HepG2 (cell line): ENCODE data around the gene CCDC157. TPM values are rescaled to one million over a fixed set of nuclear protein-coding genes. Genes with fewer than 3 reads are reported as not detected.

ENCODE experiments used
- BRD4 ChIP-seq: sonication (generic); formaldehyde crosslinking; IDR thresholded peaks from 2 replicates; pipeline ENCODE4 v1.4.0; 2020; ENCODE audit warnings: missing genetic modification reagents
- HOXA9 ChIP-seq: sonication (generic); formaldehyde crosslinking; IDR thresholded peaks from 2 replicates; pipeline ENCODE4 v1.8.1; 2022; ENCODE audit warnings: missing genetic modification reagents, mild to moderate bottlenecking, moderate library complexity, borderline replicate concordance
- KLF16 ChIP-seq, 2 experiments: sonication (generic) in 1 of 2; formaldehyde crosslinking in 1 of 2; IDR thresholded peaks; 2 replicates each; pipeline versions ENCODE4 v1.6.1 to v1.8.0; 2016 to 2023; ENCODE audit warnings: missing genetic modification reagents in 2 of 2, missing compliant biosample characterization in 1 of 2
- PLRG1 ChIP-seq: fragments of 450-650 bp; conservative IDR thresholded peaks from 2 replicates; pipeline ENCODE4 v1.6.1; 2016
- SIX1 ChIP-seq: sonication (generic); formaldehyde crosslinking; IDR thresholded peaks from 2 replicates; pipeline ENCODE4 v1.4.0; 2020; ENCODE audit warnings: missing genetic modification reagents, borderline replicate concordance
- U2AF2 ChIP-seq: fragments of 200-400 bp; formaldehyde crosslinking; IDR thresholded peaks from 2 replicates; pipeline ENCODE4 v1.6.1; 2017; ENCODE audit warnings: low read depth, mild to moderate bottlenecking, low read length
- ZNF207 ChIP-seq: fragments of 450-650 bp; IDR thresholded peaks from 2 replicates; pipeline ENCODE4 v1.6.1; 2016; ENCODE audit warnings: antibody characterized with exemption, borderline replicate concordance
- ZNF225 ChIP-seq: sonication (generic); formaldehyde crosslinking; IDR thresholded peaks from 2 replicates; pipeline ENCODE4 v1.4.0; 2020; ENCODE audit warnings: mild to moderate bottlenecking, missing genetic modification reagents
- ZNF335 ChIP-seq: sonication (generic); formaldehyde crosslinking; IDR thresholded peaks from 2 replicates; pipeline ENCODE4 v1.4.0; 2020; ENCODE audit warnings: missing genetic modification reagents
- polyA plus RNA-seq, 8 experiments: library from polyadenylated mRNA; depleted of rRNA in 3 of 8; stranded (reverse) in 7 of 8; unstranded in 1 of 8; fragments of >200 nt; fragmentation: Illumina TruSeq in 4 of 8; extraction: Trizol in 4 of 8; gene quantifications; 2 replicates each; pipeline versions ENCODE4 v1.2.1 to v1.2.3, GENCODE V29; 2011 to 2016; ENCODE audit warnings: low read depth in 4 of 8, missing spikeins in 1 of 8, mixed read lengths in 1 of 8; ENCODE audit not compliant: insufficient read depth in 1 of 8
- total RNA-seq, 5 experiments: library from RNA; depleted of rRNA; stranded (reverse); fragments of >200 nt; fragmentation: Illumina TruSeq; extraction: Trizol; gene quantifications; 2 replicates each; pipeline ENCODE4 v1.2.3, GENCODE V29; 2016; ENCODE audit warnings: low read depth in 1 of 5
- TF ChIP-seq, protein P1 (sequence below): sonication (generic); IDR thresholded peaks from 2 replicates; pipeline ENCODE4 v1.6.1; 2016; ENCODE audit warnings: low read depth, borderline replicate concordance
- TF ChIP-seq, protein P2 (sequence below): sonication (generic); formaldehyde crosslinking; IDR thresholded peaks from 2 replicates; pipeline ENCODE4 v1.8.1; 2022; ENCODE audit warnings: low read depth, mild to moderate bottlenecking, missing genetic modification reagents
- TF ChIP-seq, protein P3 (sequence below), 2 experiments: fragments of 450-650 bp in 1 of 2; sonication (generic) in 1 of 2; formaldehyde crosslinking in 1 of 2; IDR thresholded peaks; 2 replicates each; pipeline versions ENCODE4 v1.6.1 to v1.8.0; 2016 to 2022; ENCODE audit warnings: antibody characterized with exemption in 1 of 2, mild to moderate bottlenecking in 1 of 2, missing genetic modification reagents in 1 of 2
- TF ChIP-seq, protein P4 (sequence below): sonication (generic); formaldehyde crosslinking; IDR thresholded peaks from 2 replicates; pipeline ENCODE4 v1.8.1; 2023; ENCODE audit warnings: mild to moderate bottlenecking, missing genetic modification reagents, borderline replicate concordance

CCDC157 gene
- total and polyA plus RNA-seq, 2 of the 13 experiments (the other 11 are each of a cell fraction or from before 2014, with no cell fraction given), result 1.4 to 1.6 TPM

DNA sequence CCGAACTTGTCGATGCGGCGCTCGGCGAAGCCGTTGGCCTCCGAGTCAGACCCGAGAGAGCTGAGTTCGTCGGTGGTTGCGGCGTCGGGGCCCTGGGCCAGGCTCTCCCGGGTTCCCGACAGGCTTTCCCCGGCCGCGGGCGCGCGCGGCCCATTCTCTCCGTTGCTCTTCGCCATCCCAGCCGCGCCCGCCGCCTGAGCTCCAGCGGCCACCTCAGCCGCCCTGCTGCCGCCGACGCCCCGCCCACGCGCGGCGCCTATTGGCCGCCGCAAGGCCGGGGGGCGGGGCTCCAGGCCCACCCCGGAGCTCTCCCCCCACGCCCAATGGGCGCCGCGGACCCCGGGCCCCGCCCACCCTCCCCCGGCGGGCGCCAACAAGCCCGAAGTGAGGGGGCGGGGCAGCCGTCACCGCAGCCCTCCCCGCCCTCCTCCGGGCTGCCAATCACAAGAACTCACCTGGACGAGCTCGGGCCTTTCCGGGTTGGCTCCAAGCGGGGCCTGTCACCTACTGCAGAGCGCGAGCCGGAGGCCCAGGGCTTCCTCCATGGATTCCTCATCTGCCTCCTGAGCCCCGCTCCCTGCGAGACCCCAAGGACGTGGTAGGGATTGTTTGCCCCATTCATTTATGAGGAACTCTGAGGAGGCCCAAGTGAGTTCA is 30.0 kb upstream of the CCDC157 start, which contains the start of gene TBC1D10A (continued):
- TF ChIP-seq BRD4 (CRISPR knock-in tag), result no peak
- no peak for TF ChIP-seq PLRG1
- TF ChIP-seq ZNF207, result no peak
- TF ChIP-seq, protein P1, sequence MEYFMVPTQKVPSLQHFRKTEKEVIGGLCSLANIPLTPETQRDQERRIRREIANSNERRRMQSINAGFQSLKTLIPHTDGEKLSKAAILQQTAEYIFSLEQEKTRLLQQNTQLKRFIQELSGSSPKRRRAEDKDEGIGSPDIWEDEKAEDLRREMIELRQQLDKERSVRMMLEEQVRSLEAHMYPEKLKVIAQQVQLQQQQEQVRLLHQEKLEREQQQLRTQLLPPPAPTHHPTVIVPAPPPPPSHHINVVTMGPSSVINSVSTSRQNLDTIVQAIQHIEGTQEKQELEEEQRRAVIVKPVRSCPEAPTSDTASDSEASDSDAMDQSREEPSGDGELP, result peak; percentile 47; the same call in 1 of the 2 replicates
- no peak; the same call in 1 of the 2 replicates for TF ChIP-seq ZNF335
- TF ChIP-seq KLF16 (CRISPR knock-in tag; IDR thresholded peaks at IDR 0.05), result peak in 1 of 2 experiments; percentile 25; a peak in 1 of 4 replicates
- TF ChIP-seq SIX1 (CRISPR knock-in tag), result no peak
- no peak for TF ChIP-seq HOXA9 (CRISPR knock-in tag)
- TF ChIP-seq ZNF225, result no peak
- TF ChIP-seq, protein P2, sequence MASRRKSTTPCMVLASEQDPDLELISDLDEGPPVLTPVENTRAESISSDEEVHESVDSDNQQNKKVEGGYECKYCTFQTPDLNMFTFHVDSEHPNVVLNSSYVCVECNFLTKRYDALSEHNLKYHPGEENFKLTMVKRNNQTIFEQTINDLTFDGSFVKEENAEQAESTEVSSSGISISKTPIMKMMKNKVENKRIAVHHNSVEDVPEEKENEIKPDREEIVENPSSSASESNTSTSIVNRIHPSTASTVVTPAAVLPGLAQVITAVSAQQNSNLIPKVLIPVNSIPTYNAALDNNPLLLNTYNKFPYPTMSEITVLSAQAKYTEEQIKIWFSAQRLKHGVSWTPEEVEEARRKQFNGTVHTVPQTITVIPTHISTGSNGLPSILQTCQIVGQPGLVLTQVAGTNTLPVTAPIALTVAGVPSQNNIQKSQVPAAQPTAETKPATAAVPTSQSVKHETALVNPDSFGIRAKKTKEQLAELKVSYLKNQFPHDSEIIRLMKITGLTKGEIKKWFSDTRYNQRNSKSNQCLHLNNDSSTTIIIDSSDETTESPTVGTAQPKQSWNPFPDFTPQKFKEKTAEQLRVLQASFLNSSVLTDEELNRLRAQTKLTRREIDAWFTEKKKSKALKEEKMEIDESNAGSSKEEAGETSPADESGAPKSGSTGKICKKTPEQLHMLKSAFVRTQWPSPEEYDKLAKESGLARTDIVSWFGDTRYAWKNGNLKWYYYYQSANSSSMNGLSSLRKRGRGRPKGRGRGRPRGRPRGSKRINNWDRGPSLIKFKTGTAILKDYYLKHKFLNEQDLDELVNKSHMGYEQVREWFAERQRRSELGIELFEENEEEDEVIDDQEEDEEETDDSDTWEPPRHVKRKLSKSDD (CRISPR knock-in tag), result no peak
- TF ChIP-seq, protein P3, sequence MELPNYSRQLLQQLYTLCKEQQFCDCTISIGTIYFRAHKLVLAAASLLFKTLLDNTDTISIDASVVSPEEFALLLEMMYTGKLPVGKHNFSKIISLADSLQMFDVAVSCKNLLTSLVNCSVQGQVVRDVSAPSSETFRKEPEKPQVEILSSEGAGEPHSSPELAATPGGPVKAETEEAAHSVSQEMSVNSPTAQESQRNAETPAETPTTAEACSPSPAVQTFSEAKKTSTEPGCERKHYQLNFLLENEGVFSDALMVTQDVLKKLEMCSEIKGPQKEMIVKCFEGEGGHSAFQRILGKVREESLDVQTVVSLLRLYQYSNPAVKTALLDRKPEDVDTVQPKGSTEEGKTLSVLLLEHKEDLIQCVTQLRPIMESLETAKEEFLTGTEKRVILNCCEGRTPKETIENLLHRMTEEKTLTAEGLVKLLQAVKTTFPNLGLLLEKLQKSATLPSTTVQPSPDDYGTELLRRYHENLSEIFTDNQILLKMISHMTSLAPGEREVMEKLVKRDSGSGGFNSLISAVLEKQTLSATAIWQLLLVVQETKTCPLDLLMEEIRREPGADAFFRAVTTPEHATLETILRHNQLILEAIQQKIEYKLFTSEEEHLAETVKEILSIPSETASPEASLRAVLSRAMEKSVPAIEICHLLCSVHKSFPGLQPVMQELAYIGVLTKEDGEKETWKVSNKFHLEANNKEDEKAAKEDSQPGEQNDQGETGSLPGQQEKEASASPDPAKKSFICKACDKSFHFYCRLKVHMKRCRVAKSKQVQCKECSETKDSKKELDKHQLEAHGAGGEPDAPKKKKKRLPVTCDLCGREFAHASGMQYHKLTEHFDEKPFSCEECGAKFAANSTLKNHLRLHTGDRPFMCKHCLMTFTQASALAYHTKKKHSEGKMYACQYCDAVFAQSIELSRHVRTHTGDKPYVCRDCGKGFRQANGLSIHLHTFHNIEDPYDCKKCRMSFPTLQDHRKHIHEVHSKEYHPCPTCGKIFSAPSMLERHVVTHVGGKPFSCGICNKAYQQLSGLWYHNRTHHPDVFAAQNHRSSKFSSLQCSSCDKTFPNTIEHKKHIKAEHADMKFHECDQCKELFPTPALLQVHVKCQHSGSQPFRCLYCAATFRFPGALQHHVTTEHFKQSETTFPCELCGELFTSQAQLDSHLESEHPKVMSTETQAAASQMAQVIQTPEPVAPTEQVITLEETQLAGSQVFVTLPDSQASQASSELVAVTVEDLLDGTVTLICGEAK (IDR thresholded peaks at IDR 0.05), result no peak
- TF ChIP-seq, protein P3 (CRISPR knock-in tag; IDR thresholded peaks at IDR 0.05), result no peak
- TF ChIP-seq U2AF2, result no peak
- TF ChIP-seq, protein P4, sequence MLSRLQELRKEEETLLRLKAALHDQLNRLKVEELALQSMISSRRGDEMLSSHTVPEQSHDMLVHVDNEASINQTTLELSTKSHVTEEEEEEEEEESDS (CRISPR knock-in tag), result no peak
